Measurements from ENCODE around the gene WDR82.

GRCh38 chr3:52230889-52231499 lies 47.5 kb downstream of the WDR82 start:
- TF ChIP-seq CTCF (IDR thresholded peaks at IDR 0.05) = no peak
- no peak for TF ChIP-seq POLR2A (IDR thresholded peaks at IDR 0.05)
- no peak for TF ChIP-seq POLR2AphosphoS5 (IDR thresholded peaks at IDR 0.05)
- no peak for TF ChIP-seq EP300 (IDR thresholded peaks at IDR 0.05)

Data from upper lobe of left lung (tissue), 4 donors.